WTC11 (cell line): Measurements from ENCODE around the gene FAM193B. TPM values are rescaled to one million over a fixed set of nuclear protein-coding genes. Genes with fewer than 3 reads are reported as not detected.

ENCODE experiments used
- ATAC-seq: fragments of 200-7000 bp; cut with Tn5 transposase; 2 replicates; pipeline ENCODE4 v1.10.0; 2021; ENCODE audit warnings: mild to moderate bottlenecking, moderate library complexity
- CTCF ChIA-PET: fragments of 300-600 bp; sonication (Branson Sonifier 250); formaldehyde crosslinking; loops from one replicate; lab custom pipeline; 2021; ENCODE audit warnings: antibody characterized with exemption; lab: Charles Lee
- POLR2A ChIA-PET: fragments of 350-600 bp; sonication (Branson Sonifier 250); formaldehyde crosslinking; loops from one replicate; lab custom pipeline; 2021; ENCODE audit warnings: antibody characterized with exemption; lab: Charles Lee
- DNase-seq: peaks from one replicate; pipeline ENCODE4 v3.0.0; 2021; ENCODE audit warnings: low spot score
- H3K27ac Mint-ChIP-seq: 2 replicates; pipeline ENCODE4 v1.8.0; 2021; ENCODE audit warnings: mixed read lengths
- H3K27me3 Mint-ChIP-seq: 2 replicates; pipeline ENCODE4 v1.8.0; 2021; ENCODE audit warnings: low read depth, mild to moderate bottlenecking, moderate library complexity, mixed read lengths
- H3K36me3 Mint-ChIP-seq: 2 replicates; pipeline ENCODE4 v1.8.0; 2021; ENCODE audit warnings: mixed read lengths
- H3K4me1 Mint-ChIP-seq: 2 replicates; pipeline ENCODE4 v1.8.0; 2022; ENCODE audit warnings: mixed read lengths
- H3K4me3 Mint-ChIP-seq: 2 replicates; pipeline ENCODE4 v1.8.0; 2021; ENCODE audit warnings: mild to moderate bottlenecking, moderate library complexity, mixed read lengths
- H3K9me3 Mint-ChIP-seq: 2 replicates; pipeline ENCODE4 v1.8.0; 2021; ENCODE audit warnings: mixed read lengths
- ESRRA ChIP-seq: sonication (generic); formaldehyde crosslinking; IDR thresholded peaks from 2 replicates; pipeline ENCODE4 v1.8.1; 2022; ENCODE audit warnings: mild to moderate bottlenecking, missing genetic modification reagents, borderline replicate concordance
- GABPB1 ChIP-seq: sonication (generic); formaldehyde crosslinking; IDR thresholded peaks from 2 replicates; pipeline ENCODE4 v1.8.1; 2023; ENCODE audit warnings: mild to moderate bottlenecking, missing genetic modification reagents
- HMGA2 ChIP-seq: fragments of 250-450 bp; sonication (Bioruptor Pico); IDR thresholded peaks from 2 replicates; pipeline ENCODE4 v1.4.0; 2021; ENCODE audit warnings: mild to moderate bottlenecking, moderate library complexity
- NFE2L1 ChIP-seq: sonication (generic); formaldehyde crosslinking; IDR thresholded peaks from 2 replicates; pipeline ENCODE4 v1.8.1; 2023; ENCODE audit warnings: missing genetic modification reagents
- NR2C2 ChIP-seq: sonication (generic); formaldehyde crosslinking; IDR thresholded peaks from 2 replicates; pipeline ENCODE4 v1.8.0; 2022; ENCODE audit warnings: mild to moderate bottlenecking, missing genetic modification reagents
- NR3C1 ChIP-seq: sonication (generic); formaldehyde crosslinking; conservative IDR thresholded peaks from 2 replicates; pipeline ENCODE4 v1.8.1; 2023; ENCODE audit warnings: low read depth, mild to moderate bottlenecking, missing genetic modification reagents
- PRRX2 ChIP-seq: fragments of 250-450 bp; sonication (Bioruptor Pico); IDR thresholded peaks from 2 replicates; pipeline ENCODE4 v1.8.0; 2021; ENCODE audit warnings: mild to moderate bottlenecking
- RORB ChIP-seq: fragments of 250-450 bp; sonication (Bioruptor Pico); IDR thresholded peaks from 2 replicates; pipeline ENCODE4 v1.9.0; 2021; ENCODE audit warnings: mild to moderate bottlenecking
- SMAD4 ChIP-seq: sonication (generic); formaldehyde crosslinking; IDR thresholded peaks from 2 replicates; pipeline ENCODE4 v1.8.0; 2022; ENCODE audit warnings: mild to moderate bottlenecking, missing genetic modification reagents
- ZNF671 ChIP-seq: fragments of 250-450 bp; sonication (Bioruptor Pico); IDR thresholded peaks from 2 replicates; pipeline ENCODE4 v1.8.0; 2021; ENCODE audit warnings: mild to moderate bottlenecking
- total RNA-seq: library from RNA; stranded (reverse); gene quantifications from 3 replicates; pipeline ENCODE4 v1.2.3, GENCODE V29; 2021
- TF ChIP-seq, protein P1 (sequence below): sonication (generic); formaldehyde crosslinking; IDR thresholded peaks from 2 replicates; pipeline ENCODE4 v1.8.0; 2023; ENCODE audit warnings: missing genetic modification reagents
- TF ChIP-seq, protein P2 (sequence below): fragments of 250-450 bp; sonication (Bioruptor Pico); IDR thresholded peaks from 2 replicates; pipeline ENCODE4 v1.9.0; 2021; ENCODE audit warnings: moderate library complexity, mild to moderate bottlenecking, inconsistent platforms, borderline replicate concordance
- TF ChIP-seq, protein P3 (sequence below): sonication (generic); formaldehyde crosslinking; IDR thresholded peaks from 2 replicates; pipeline ENCODE4 v1.8.0; 2022; ENCODE audit warnings: mild to moderate bottlenecking, missing genetic modification reagents
- TF ChIP-seq, protein P4 (sequence below): sonication (generic); formaldehyde crosslinking; IDR thresholded peaks from 2 replicates; pipeline ENCODE4 v1.8.1; 2023; ENCODE audit warnings: mild to moderate bottlenecking, missing genetic modification reagents, moderate library complexity
- TF ChIP-seq, protein P5 (sequence below): sonication (generic); formaldehyde crosslinking; IDR thresholded peaks from 2 replicates; pipeline ENCODE4 v1.8.0; 2023; ENCODE audit warnings: mild to moderate bottlenecking, missing genetic modification reagents
- TF ChIP-seq, protein P6 (sequence below): sonication (generic); formaldehyde crosslinking; IDR thresholded peaks from 2 replicates; pipeline ENCODE4 v1.8.1; 2022; ENCODE audit warnings: missing genetic modification reagents, borderline replicate concordance
- TF ChIP-seq, protein P7 (sequence below): sonication (generic); formaldehyde crosslinking; IDR thresholded peaks from 2 replicates; pipeline ENCODE4 v1.8.1; 2023; ENCODE audit warnings: mild to moderate bottlenecking, moderate library complexity, missing genetic modification reagents
- TF ChIP-seq, protein P8 (sequence below): sonication (generic); formaldehyde crosslinking; IDR thresholded peaks from 2 replicates; pipeline ENCODE4 v1.8.0; 2022; ENCODE audit warnings: mild to moderate bottlenecking, missing genetic modification reagents

Gene FAM193B
- total RNA-seq, 1 experiment from 2014 or later: 101 TPM

DNA sequence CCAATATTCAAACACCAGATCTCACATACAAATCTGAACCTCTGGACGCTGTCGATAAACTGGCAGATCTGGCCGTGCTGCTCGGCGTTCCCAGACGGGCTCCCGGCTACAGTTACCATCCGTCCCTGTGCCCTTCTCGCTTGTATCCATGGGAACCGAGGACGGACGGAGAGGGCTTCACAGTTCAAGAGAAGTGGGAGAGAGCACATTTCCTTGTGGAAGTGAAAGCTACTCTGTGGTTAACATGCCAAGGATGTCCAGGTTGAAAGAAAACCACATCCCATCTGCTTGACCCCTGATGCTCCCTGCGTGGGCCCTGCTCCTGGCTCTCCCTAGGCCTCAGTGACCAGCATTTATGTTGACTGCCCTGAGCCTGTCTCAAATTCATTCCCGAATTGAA, 74.6 kb downstream of the FAM193B start:
- peaks cover 15% of the 10 kb centered on the region for H3K36me3 Mint-ChIP-seq
- TF ChIP-seq NFE2L1 (CRISPR knock-in tag) (no peak), ZNF671 (CRISPR knock-in tag) (0 out of 2 replicates have a peak, but pooled peaks have one; percentile 15)
- H3K4me3 Mint-ChIP-seq: no peak overlapping the region
- peaks cover 19% of the 10 kb centered on the region for H3K4me1 Mint-ChIP-seq
- no peaks in the 10 kb centered on the region for H3K9me3 Mint-ChIP-seq
- ATAC-seq (no peak), DNase-seq (no peak)
- POLR2A ChIA-PET: interaction anchor here (0.7 to 5.9 kb wide), 3 partner anchors 14 to 109 kb away, joined by 3 to 43 read pairs (median 10); partner anchors contain the start of gene PDLIM7
- no peaks in the 10 kb centered on the region for H3K27me3 Mint-ChIP-seq
- CTCF ChIA-PET: interaction anchor here (16.7 kb wide), 1 partner anchor 14 kb away, joined by 230 read pairs; the partner anchor contains the start of gene PDLIM7
- peak overlapping the region; percentile 63 for H3K27ac Mint-ChIP-seq

DNA sequence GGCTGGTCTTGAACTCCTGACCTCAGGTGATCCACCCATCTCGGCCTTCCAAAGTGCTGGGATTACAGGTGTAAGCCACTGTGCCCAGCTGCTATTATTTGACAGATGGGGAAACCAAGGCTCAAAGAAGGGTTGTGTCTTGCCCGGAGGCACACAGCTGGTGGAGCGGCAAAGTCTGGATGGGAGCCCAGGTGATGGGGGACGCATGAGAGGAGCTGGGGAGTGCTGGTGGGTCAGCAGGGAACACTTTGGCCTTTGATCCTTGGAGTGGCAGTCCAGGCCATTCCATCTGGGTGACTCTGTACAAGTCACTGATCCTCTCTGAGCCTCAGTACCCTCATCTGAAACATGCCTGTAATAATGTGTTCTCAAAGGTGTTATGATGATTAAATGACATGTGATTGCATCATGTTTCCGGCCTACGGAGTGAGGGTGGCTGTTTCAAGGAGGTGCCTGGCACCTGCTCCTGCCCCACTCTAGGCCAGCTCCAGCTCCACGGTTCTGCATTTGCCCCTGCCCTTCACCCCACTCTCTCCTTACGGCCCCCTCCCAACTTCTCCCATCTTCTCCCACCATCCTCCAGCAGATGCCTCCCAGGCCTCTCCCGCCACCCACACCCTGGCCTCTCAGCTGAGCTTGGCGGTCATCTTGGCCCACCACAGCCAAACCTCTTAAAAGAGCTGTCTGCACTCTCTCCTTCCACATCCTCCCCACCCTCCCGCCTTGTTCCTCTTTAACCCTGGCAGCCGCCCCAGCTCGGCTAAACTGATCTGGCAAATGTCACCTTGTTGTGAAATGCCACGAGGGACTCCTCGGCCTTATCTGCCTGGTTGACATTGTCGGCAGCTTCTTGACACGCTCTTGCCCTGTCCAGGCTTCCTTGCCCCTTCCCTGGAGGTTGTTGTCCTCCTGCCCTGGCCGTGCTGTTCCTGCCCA, 75.4 kb downstream of the FAM193B start:
- POLR2A ChIA-PET: interaction anchor here (0.9 to 5.9 kb wide), 4 partner anchors 14 to 24 kb away, joined by 8 to 43 read pairs (median 10); partner anchors contain the start of gene PDLIM7
- Mint-ChIP-seq H3K27ac (peak overlapping the region; percentile 57; the same call in 1 of the 2 replicates), H3K4me3 (no peak overlapping the region), H3K9me3 (no peaks in the 10 kb centered on the region), H3K4me1 (peaks cover 27% of the 10 kb centered on the region), H3K36me3 (peaks cover 7% of the 10 kb centered on the region; the same call in 1 of the 2 replicates), H3K27me3 (no peaks in the 10 kb centered on the region)
- DNase-seq (no peak), ATAC-seq (no peak)
- CTCF ChIA-PET: interaction anchor here (0.9 to 16.7 kb wide), 7 partner anchors 14 to 169 kb away, joined by 3 to 230 read pairs (median 13); partner anchors contain the start of gene PDLIM7
- TF ChIP-seq NR3C1 (CRISPR knock-in tag): no peak
- TF ChIP-seq, protein P1, sequence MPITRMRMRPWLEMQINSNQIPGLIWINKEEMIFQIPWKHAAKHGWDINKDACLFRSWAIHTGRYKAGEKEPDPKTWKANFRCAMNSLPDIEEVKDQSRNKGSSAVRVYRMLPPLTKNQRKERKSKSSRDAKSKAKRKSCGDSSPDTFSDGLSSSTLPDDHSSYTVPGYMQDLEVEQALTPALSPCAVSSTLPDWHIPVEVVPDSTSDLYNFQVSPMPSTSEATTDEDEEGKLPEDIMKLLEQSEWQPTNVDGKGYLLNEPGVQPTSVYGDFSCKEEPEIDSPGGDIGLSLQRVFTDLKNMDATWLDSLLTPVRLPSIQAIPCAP: no peak
- TF ChIP-seq, protein P2, sequence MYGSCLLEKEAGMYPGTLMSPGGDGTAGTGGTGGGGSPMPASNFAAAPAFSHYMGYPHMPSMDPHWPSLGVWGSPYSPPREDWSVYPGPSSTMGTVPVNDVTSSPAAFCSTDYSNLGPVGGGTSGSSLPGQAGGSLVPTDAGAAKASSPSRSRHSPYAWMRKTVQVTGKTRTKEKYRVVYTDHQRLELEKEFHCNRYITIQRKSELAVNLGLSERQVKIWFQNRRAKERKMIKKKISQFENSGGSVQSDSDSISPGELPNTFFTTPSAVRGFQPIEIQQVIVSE (CRISPR knock-in tag): peak; percentile 21; the same call in 1 of the 2 replicates
- TF ChIP-seq NR2C2 (CRISPR knock-in tag): no peak
- TF ChIP-seq HMGA2: no peak
- TF ChIP-seq, protein P3, sequence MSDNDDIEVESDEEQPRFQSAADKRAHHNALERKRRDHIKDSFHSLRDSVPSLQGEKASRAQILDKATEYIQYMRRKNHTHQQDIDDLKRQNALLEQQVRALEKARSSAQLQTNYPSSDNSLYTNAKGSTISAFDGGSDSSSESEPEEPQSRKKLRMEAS: no peak
- TF ChIP-seq, protein P4, sequence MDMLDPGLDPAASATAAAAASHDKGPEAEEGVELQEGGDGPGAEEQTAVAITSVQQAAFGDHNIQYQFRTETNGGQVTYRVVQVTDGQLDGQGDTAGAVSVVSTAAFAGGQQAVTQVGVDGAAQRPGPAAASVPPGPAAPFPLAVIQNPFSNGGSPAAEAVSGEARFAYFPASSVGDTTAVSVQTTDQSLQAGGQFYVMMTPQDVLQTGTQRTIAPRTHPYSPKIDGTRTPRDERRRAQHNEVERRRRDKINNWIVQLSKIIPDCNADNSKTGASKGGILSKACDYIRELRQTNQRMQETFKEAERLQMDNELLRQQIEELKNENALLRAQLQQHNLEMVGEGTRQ: no peak
- TF ChIP-seq, protein P5, sequence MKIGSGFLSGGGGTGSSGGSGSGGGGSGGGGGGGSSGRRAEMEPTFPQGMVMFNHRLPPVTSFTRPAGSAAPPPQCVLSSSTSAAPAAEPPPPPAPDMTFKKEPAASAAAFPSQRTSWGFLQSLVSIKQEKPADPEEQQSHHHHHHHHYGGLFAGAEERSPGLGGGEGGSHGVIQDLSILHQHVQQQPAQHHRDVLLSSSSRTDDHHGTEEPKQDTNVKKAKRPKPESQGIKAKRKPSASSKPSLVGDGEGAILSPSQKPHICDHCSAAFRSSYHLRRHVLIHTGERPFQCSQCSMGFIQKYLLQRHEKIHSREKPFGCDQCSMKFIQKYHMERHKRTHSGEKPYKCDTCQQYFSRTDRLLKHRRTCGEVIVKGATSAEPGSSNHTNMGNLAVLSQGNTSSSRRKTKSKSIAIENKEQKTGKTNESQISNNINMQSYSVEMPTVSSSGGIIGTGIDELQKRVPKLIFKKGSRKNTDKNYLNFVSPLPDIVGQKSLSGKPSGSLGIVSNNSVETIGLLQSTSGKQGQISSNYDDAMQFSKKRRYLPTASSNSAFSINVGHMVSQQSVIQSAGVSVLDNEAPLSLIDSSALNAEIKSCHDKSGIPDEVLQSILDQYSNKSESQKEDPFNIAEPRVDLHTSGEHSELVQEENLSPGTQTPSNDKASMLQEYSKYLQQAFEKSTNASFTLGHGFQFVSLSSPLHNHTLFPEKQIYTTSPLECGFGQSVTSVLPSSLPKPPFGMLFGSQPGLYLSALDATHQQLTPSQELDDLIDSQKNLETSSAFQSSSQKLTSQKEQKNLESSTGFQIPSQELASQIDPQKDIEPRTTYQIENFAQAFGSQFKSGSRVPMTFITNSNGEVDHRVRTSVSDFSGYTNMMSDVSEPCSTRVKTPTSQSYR: no peak
- TF ChIP-seq, protein P6, sequence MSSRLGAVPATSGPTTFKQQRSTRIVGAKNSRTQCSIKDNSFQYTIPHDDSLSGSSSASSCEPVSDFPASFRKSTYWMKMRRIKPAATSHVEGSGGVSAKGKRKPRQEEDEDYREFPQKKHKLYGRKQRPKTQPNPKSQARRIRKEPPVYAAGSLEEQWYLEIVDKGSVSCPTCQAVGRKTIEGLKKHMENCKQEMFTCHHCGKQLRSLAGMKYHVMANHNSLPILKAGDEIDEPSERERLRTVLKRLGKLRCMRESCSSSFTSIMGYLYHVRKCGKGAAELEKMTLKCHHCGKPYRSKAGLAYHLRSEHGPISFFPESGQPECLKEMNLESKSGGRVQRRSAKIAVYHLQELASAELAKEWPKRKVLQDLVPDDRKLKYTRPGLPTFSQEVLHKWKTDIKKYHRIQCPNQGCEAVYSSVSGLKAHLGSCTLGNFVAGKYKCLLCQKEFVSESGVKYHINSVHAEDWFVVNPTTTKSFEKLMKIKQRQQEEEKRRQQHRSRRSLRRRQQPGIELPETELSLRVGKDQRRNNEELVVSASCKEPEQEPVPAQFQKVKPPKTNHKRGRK: no peak
- TF ChIP-seq, protein P7, sequence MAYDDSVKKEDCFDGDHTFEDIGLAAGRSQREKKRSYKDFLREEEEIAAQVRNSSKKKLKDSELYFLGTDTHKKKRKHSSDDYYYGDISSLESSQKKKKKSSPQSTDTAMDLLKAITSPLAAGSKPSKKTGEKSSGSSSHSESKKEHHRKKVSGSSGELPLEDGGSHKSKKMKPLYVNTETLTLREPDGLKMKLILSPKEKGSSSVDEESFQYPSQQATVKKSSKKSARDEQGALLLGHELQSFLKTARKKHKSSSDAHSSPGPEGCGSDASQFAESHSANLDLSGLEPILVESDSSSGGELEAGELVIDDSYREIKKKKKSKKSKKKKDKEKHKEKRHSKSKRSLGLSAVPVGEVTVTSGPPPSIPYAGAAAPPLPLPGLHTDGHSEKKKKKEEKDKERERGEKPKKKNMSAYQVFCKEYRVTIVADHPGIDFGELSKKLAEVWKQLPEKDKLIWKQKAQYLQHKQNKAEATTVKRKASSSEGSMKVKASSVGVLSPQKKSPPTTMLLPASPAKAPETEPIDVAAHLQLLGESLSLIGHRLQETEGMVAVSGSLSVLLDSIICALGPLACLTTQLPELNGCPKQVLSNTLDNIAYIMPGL (CRISPR knock-in tag): no peak
- TF ChIP-seq, protein P8, sequence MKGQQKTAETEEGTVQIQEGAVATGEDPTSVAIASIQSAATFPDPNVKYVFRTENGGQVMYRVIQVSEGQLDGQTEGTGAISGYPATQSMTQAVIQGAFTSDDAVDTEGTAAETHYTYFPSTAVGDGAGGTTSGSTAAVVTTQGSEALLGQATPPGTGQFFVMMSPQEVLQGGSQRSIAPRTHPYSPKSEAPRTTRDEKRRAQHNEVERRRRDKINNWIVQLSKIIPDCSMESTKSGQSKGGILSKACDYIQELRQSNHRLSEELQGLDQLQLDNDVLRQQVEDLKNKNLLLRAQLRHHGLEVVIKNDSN (CRISPR knock-in tag): no peak
- no peak for TF ChIP-seq NFE2L1 (CRISPR knock-in tag)
- no peak for TF ChIP-seq ESRRA (CRISPR knock-in tag)
- no peak for TF ChIP-seq SMAD4 (CRISPR knock-in tag)
- no peak for TF ChIP-seq RORB (CRISPR knock-in tag)
- no peak for TF ChIP-seq PRRX2 (CRISPR knock-in tag)
- TF ChIP-seq GABPB1 (CRISPR knock-in tag): peak; percentile 82
